HG03354 (cell line): ENCODE data around the gene CRYBB3.

Experiments
- ATAC-seq: cut with Tn5 transposase; IDR thresholded peaks from one replicate; pipeline ENCODE4 v1.9.1; 2021; ENCODE audit warnings: mild to moderate bottlenecking; ENCODE audit not compliant: unreplicated experiment, poor library complexity, severe bottlenecking

CRYBB3 gene

GRCh38 chr22:25199731-25200520 lies at the start of gene CRYBB3:
CRYBB3 (plus strand) TSS chr22:25199858; CDS start chr22:25201397, 1,539 bp downstream.
- ATAC-seq: no peak

DNA sequence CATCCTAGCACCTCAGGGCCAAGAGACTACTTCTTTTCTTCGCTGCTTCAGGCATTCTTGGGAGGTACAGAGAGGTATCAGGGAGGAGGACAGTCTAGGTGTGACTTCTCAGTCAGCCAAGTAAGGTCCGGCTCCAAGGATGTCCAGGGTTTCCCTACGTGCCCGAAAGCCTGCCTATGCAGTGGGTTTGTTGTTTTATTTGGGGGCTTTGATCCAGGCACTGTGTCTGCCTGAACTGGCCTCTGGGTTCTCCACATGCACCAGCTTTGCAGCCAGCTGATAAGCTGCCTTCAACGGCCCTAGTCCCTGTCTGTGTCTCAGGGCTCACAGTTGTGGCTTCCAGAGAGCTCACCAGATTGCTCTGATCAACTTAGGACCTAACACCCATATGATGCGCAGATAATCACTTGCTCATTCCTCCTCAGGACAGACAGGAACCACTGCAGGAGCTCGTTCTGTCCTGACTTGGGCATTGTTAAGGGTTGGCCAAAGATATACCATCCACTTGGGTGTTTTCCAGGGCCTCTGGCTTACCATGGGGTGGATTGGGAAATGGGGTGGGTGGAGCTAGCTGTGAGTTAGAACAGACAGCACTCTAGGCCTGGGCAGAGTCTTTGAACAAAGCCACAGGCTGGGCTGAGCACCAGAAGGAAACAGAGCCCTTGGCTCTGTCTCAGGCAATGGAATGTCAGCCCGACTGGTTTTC lies 45.5 kb upstream of the CRYBB3 start:
- no peak for ATAC-seq

GRCh38 chr22:25154667-25154999 lies 45.0 kb upstream of the CRYBB3 start:
- no peak for ATAC-seq

DNA sequence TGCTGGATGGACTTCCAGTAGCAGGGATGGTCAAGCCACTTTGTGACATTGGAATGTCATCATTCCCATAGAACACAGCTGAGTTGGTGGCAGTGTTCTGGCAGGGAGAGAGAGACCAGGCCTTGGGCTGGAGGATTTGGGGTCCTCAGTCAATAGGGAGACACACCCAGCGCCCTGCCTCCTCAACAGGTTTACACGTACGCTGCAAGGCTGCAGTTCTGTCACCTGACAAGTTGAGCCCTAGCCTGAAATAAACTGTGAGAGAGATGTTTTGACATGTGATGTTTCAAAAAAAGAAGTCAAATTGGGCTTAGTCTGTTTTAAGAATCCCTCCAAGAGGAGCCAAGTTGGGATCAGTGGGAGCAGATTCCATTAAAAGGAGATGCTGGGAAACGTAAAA lies 42.9 kb upstream of the CRYBB3 start:
- no peak for ATAC-seq

DNA sequence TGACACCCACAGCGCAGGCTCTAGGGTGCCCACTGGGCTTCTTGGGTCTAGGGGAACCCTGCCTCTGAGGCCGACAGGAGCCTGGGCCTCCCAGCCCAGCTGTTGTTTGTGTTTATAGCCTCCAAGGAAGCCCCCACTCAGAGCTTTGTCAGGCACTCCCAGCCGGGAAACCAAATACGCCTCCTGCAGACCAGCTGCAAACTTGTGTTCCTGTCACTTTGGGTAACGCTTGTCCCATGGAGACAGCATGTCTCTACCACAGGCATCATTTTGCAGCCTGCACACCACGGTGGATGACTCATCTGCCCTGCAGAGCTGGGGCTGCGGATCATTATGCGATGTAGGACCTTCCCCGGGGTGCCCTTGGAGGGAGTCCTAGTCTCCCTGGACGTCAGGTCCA lies 40.6 kb upstream of the CRYBB3 start:
- no peak for ATAC-seq

DNA sequence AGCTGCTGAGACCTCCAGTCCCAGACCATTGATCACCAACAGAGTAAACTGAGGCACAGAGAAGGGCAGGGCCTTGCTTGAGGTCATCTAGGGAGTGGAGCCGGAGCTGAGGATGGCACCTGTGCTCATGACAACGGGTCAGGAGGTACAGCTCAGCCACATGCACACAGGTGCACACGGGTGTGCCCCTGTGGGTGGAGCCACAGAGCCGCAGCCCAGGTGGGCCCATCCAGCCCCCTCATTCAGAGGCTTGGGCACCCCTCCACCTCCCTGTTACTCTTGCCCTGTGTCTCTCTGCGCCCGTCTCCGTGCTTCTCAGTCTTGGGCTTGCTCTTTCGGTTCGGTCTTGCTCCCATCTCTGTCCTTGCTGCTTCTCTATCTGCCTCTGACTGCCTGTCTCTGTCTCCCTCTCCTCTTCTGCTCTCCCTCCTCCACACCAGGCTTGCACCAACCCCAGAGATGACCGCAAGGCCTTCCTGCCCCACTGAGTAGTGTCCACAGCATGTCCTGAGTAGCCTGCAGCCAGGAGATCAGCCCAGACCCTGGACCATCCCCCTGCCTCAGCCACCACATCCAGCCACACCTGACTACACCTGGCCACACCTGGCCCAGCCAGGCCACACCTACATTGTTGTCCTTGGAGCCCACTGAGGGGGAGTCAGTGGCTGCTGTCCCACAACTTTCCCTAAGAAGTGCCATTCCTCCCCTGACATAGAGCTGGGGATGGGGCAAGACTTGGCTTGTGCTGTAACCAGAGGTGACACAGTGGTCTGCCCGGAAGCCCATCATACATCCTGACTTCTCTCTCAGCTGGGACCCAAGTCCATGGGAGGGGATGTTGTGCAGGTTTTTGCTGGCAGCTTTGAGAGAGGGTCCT lies 39.3 kb upstream of the CRYBB3 start:
- ATAC-seq: no peak

- ATAC-seq: no peak
Measured at GRCh38 chr22:25161017-25161915, 38.4 kb upstream of the CRYBB3 start.

GRCh38 chr22:25161916-25162530 lies 37.6 kb upstream of the CRYBB3 start:
- no peak for ATAC-seq

- no peak for ATAC-seq
Measured at GRCh38 chr22:25162561-25162960, 37.1 kb upstream of the CRYBB3 start.

- no peak for ATAC-seq
Measured at GRCh38 chr22:25165785-25166184, 33.9 kb upstream of the CRYBB3 start.

DNA sequence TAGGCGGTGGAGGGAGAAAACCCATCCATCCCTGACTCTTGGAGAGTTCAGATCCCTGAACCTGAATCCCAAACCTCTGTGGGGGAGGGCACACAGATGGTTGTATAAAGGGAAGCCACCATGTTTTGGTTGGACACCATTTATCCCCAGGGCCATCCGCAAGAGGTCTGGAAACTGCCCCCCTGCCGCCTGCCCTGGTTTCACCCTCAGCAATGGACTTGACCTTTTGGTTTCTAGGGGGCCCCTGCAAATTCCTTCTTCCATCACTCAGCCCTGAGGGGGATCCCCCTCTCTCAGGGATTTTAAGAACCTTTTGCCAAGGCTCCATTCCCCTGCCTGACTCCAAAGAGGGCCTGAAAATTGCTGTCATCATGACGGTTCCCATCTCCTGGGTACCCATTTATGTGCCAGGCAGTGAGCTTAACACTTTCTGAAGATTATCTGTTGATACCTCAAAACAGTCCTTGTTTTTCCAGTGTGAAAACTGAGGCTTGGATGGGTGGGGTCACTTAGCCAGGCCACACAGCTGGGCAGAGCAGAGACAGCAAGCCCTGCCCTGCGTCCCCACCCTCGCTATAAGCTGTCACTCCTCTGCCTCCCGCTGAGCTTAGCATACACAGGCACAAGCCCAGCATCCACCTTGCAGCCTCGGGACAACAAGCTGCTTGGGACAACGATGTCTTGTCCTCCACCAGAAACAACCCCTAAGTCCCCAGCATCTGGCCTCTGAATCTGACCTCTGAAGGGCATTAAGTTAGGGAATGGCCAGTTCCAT lies 33.2 kb upstream of the CRYBB3 start:
- no peak for ATAC-seq

DNA sequence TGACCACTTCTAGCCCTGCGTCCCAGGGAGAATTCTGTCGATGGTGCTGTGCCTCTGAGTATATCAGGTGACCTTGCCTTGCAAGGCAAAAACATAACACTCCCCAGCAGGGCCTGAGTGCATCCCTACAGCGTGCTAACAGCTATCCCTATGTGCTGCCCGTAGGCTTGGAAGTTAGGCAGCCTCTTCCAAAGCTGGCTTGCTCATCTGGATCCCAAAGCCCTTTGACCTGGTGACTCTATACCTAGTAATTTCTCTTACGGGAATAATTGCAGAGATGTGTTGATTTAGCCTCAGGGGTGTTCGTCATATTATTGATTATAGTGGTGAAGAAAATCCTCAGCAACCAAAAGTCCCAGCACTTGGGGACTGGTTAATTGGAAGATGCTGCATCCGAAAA lies 32.6 kb upstream of the CRYBB3 start:
- ATAC-seq: no peak

DNA sequence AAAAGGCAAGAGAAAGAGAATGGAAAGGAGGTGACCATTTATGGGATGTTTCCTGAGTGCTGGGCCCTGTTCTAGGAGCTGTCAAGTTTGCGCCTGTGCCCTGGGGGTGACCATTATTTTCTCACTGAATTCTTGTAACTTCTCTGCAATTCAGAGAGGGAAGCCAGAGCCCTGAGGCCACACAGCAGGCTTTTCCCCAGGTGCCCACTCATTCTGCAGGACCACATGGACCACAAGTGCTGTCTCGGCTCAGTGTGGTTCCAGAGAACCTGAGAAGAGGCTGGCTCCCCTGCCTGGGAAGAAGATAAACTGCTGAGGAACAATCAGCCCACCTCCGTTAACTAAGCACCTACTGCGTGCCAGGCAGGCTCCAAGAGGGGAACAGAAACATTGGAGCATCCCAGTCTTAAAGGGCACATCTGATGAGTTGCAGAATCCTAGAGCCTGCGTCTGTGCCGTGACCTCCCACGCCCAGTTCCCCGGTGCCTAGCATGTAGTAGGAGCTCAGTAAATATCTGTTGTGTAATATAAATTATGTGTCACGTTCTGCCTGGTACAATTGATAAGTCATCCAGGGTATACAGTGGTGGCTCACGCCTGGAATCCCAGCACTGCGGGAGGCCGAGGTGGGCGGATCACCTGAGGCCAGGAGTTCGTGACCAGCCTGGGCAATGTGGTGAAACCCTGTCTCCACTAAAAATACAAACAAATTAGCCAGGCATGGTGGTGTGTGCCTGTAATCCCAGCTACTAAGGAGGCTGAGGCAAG lies 31.6 kb upstream of the CRYBB3 start:
- no peak for ATAC-seq

- no peak for ATAC-seq
Measured at GRCh38 chr22:25169278-25170031, 30.2 kb upstream of the CRYBB3 start.

DNA sequence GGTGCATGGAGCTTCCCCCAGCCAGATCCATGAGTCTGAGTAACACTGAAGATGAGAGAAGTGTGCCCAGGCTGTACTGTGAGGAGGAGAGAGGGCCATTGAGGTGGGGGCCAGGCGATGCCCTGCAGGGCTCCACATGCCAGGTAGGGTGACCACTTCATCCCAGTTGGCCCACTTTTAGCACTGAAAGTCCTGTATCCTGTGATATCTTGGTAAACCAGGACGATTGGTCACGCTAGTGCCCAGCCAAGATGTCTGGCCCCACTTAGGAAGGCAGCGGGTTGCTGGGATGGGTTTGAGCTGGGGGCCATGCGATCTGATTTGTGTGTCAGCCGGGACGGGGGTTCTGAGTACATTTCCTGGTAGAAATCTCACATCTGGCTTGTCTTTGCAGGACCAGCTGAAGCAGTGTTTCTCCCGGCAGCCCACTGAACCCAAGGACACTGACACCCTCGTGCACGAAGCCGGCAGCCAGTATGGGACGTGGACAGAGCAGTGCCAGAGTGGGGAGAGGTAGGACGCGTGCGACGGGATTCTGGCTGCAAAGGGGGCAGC lies 29.2 kb upstream of the CRYBB3 start:
- ATAC-seq: no peak

- no peak for ATAC-seq
Measured at GRCh38 chr22:25172153-25172552, 27.5 kb upstream of the CRYBB3 start.
